Suprapubic skin (tissue), 4 donors: Measurements from ENCODE around the gene ETFDH. TPM values are rescaled to one million over a fixed set of nuclear protein-coding genes. Genes with fewer than 3 reads are reported as not detected.

ENCODE experiments used
- DNase-seq, 2 donors: peaks; one replicate each; pipeline ENCODE4 v3.0.0-alpha.2; 2019; ENCODE audit warnings: low spot score in 2 of 2
- H3K27ac ChIP-seq: fragments of 200-600 bp; sonication (generic); one replicate; pipeline ENCODE4 v1.5.1; 2019
- H3K27me3 ChIP-seq: fragments of 200-600 bp; sonication (generic); one replicate; pipeline ENCODE4 v1.5.1; 2019
- H3K36me3 ChIP-seq: fragments of 200-600 bp; sonication (generic); one replicate; pipeline ENCODE4 v1.5.1; 2019
- H3K4me1 ChIP-seq: fragments of 200-600 bp; sonication (generic); one replicate; pipeline ENCODE4 v1.5.1; 2019
- H3K4me3 ChIP-seq: fragments of 200-600 bp; sonication (generic); one replicate; pipeline ENCODE4 v1.5.1; 2019; ENCODE audit warnings: mild to moderate bottlenecking
- H3K9me3 ChIP-seq: fragments of 200-600 bp; sonication (generic); one replicate; pipeline ENCODE4 v1.5.1; 2019
- CTCF ChIP-seq, 2 donors: fragments of 200-600 bp in 1 of 2; fragments of 450-650 bp in 1 of 2; sonication (generic) in 1 of 2; IDR thresholded peaks; one replicate each; pipeline ENCODE4 v1.5.1; 2016 to 2019; ENCODE audit warnings: antibody characterized with exemption in 2 of 2, mild to moderate bottlenecking in 1 of 2, moderate library complexity in 1 of 2
- EP300 ChIP-seq: sonication (generic); formaldehyde crosslinking; IDR thresholded peaks from one replicate; pipeline ENCODE4 v1.6.1; 2017; ENCODE audit warnings: antibody characterized with exemption
- POLR2A ChIP-seq, 2 donors: fragments of 450-650 bp; IDR thresholded peaks; one replicate each; pipeline ENCODE4 v1.6.1; 2017; ENCODE audit warnings: antibody characterized with exemption in 2 of 2, mild to moderate bottlenecking in 2 of 2, moderate library complexity in 2 of 2
- POLR2AphosphoS5 ChIP-seq, 3 donors: sonication (generic); formaldehyde crosslinking; IDR thresholded peaks; one replicate each; pipeline ENCODE4 v1.6.1; 2017; ENCODE audit warnings: antibody characterized with exemption in 3 of 3
- WGBS: methylation state at CpG from one replicate; pipeline ENCODE4 v1.1.5; 2018; 5-methylcytosine and 5-hydroxymethylcytosine counted together
- total RNA-seq, 4 donors: library from RNA; depleted of rRNA; stranded (reverse); fragments of >200 nt; gene quantifications; one replicate each; pipeline ENCODE4 v1.1.0, GENCODE V29; 2016

The ETFDH gene
- total RNA-seq, 4 donors from 2014 or later = 44.9 to 204 (median 50.3) TPM

- H3K36me3 ChIP-seq = no peaks in the 10 kb centered on the region
- H3K27me3 ChIP-seq = no peaks in the 10 kb centered on the region
- DNase-seq = no peak
- TF ChIP-seq EP300 (no peak), POLR2AphosphoS5 (IDR thresholded peaks at IDR 0.05) (no peak), POLR2A (IDR thresholded peaks at IDR 0.05) (no peak), CTCF (IDR thresholded peaks at IDR 0.05) (no peak)
- no peaks in the 10 kb centered on the region for H3K9me3 ChIP-seq
- H3K4me3 ChIP-seq = no peak overlapping the region
- 64% methylated on average over 5 of the region's 5 CpGs for WGBS
- H3K4me1 ChIP-seq = no peaks in the 10 kb centered on the region
- H3K27ac ChIP-seq = no peak overlapping the region
Measured at GRCh38 chr4:158644356-158644755, 27.7 kb upstream of the ETFDH start.

GRCh38 chr4:158644760-158645159, 27.3 kb upstream of the ETFDH start:
- Histone ChIP-seq H3K36me3 (no peaks in the 10 kb centered on the region), H3K27me3 (no peaks in the 10 kb centered on the region)

GRCh38 chr4:158649111-158649680, 22.9 kb upstream of the ETFDH start:
- Histone ChIP-seq H3K27me3 (no peaks in the 10 kb centered on the region), H3K4me1 (no peaks in the 10 kb centered on the region), H3K27ac (no peak overlapping the region), H3K4me3 (no peak overlapping the region), H3K9me3 (no peaks in the 10 kb centered on the region), H3K36me3 (no peaks in the 10 kb centered on the region)
- no peak for DNase-seq
- WGBS = 35% methylated on average over 4 of the region's 4 CpGs
- TF ChIP-seq POLR2A (IDR thresholded peaks at IDR 0.05) = no peak
- no peak for TF ChIP-seq EP300
- no peak for TF ChIP-seq POLR2AphosphoS5 (IDR thresholded peaks at IDR 0.05)
- TF ChIP-seq CTCF (IDR thresholded peaks at IDR 0.05) = no peak

More at GRCh38 chr4:158644760-158645159, 27.3 kb upstream of the ETFDH start:
- Histone ChIP-seq H3K27ac (no peak overlapping the region), H3K9me3 (no peaks in the 10 kb centered on the region), H3K4me1 (no peaks in the 10 kb centered on the region), H3K4me3 (no peak overlapping the region)
- TF ChIP-seq CTCF (IDR thresholded peaks at IDR 0.05) (no peak), POLR2AphosphoS5 (IDR thresholded peaks at IDR 0.05) (no peak), POLR2A (IDR thresholded peaks at IDR 0.05) (no peak), EP300 (no peak)
- DNase-seq = no peak
- 39% methylated on average over 3 of the region's 3 CpGs for WGBS

- no peaks in the 10 kb centered on the region for H3K36me3 ChIP-seq
- H3K27ac ChIP-seq = no peak overlapping the region
- 12% methylated on average over 2 of the region's 2 CpGs for WGBS
- no peaks in the 10 kb centered on the region for H3K9me3 ChIP-seq
- TF ChIP-seq POLR2AphosphoS5 (IDR thresholded peaks at IDR 0.05) (no peak), CTCF (IDR thresholded peaks at IDR 0.05) (no peak), EP300 (no peak), POLR2A (IDR thresholded peaks at IDR 0.05) (no peak)
- no peak overlapping the region for H3K4me3 ChIP-seq
- H3K4me1 ChIP-seq = no peaks in the 10 kb centered on the region
- no peaks in the 10 kb centered on the region for H3K27me3 ChIP-seq
- DNase-seq = no peak
Measured at GRCh38 chr4:158652920-158653319, 19.2 kb upstream of the ETFDH start.

GRCh38 chr4:158656439-158656838, 15.7 kb upstream of the ETFDH start:
- no peaks in the 10 kb centered on the region for H3K36me3 ChIP-seq
- H3K27me3 ChIP-seq = no peaks in the 10 kb centered on the region
- no peak overlapping the region for H3K27ac ChIP-seq
- no peaks in the 10 kb centered on the region for H3K9me3 ChIP-seq
- TF ChIP-seq POLR2A (IDR thresholded peaks at IDR 0.05) = no peak
- TF ChIP-seq EP300 = no peak
- TF ChIP-seq POLR2AphosphoS5 (IDR thresholded peaks at IDR 0.05) = no peak
- TF ChIP-seq CTCF (IDR thresholded peaks at IDR 0.05) = no peak
- DNase-seq = no peak
- H3K4me3 ChIP-seq = no peak overlapping the region
- H3K4me1 ChIP-seq = no peaks in the 10 kb centered on the region
- 52% methylated on average over 1 of the region's 1 CpG for WGBS
